LoVo (cell line): ENCODE measurements around the gene FBRSL1.
A peak's percentile ranks its signal among the peaks of the same experiment; 100 is the strongest.

Experiments
- DNase-seq: peaks from one replicate; pipeline ENCODE4 v3.0.0-alpha.2; 2016; ENCODE audit warnings: low spot score

FBRSL1 gene

DNA sequence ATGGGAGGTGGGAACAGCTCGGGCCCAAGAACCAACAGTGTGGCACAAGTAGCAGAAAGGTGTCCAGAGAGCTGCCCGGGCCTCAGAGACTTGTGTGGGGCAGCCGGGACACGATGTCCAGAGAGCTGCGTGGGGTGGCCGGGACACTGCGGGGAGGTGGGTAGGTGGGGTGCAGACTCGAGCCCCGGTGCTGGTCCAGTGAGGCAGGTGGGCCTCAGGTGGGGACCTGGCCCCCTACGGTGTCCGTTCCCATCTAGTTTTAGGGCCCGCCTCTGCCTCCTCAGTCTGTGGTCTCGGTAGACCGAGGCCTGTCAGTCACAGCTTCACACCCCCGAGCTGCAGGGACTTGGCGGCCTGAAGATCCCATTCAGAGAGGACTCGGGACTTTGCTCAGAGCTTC lies 6.3 kb upstream of the FBRSL1 start:
- no peak for DNase-seq

DNA sequence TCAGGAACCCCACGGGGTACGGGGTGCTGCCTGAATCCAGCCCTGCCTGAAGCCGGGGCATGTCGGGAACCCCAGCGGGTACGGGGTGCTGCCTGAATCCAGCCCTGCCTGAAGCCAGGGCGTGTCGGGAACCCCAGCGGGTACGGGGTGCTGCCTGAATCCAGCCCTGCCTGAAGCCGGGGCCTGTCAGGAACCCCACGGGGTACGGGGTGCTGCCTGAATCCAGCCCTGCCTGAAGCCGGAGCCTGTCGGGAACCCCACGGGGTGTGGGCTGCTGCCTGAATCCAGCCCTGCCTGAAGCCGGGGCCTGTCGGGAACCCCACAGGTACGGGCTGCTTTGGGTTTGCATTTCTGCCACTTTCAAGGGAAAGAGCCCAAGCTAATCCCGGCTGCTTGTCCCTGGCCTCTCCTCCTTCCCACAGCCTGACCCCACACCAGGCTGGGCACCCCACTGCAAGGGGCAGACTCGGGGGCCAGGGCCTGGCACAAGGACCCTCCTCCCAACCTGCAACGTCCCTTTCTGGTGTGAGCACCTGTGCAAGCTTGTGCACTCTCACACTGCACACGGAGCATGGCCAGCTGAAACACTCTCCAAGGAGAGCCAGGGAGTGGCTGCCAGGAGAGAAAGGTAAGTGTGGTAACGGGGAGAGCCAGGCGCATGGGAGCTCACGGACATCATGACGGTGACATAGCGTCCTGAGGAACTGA lies 5.6 kb upstream of the FBRSL1 start:
- DNase-seq: no peak

DNA sequence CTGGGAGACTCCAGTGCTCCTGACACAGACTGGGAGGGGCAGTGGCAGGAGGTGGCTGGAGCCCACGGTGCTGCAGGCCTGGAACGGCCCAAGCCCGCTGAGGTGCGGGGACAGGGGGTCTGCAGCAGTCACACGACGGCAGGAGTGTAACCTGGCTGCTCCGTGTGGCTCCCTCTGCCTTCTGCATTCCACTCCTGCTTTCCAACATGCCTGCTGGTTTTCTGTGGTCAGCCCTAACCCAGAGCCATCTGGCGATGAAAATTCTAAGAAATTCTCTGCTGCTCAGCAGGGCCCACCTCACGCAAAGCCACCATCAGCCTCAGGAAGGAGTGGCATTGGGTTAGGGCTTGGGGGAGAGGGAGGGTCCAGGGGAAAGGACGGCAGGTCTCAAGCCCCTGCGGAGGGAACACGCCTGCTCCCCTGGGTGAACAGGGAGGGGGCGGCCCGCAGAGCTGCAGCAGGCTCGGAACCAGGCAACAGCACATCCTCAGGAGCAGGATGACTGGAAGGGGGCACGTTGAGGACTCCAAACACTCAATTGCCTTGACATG lies 5.0 kb upstream of the FBRSL1 start:
- DNase-seq: no peak

GRCh38 chr12:132485619-132486018 lies 4.3 kb upstream of the FBRSL1 start:
- no peak for DNase-seq

DNA sequence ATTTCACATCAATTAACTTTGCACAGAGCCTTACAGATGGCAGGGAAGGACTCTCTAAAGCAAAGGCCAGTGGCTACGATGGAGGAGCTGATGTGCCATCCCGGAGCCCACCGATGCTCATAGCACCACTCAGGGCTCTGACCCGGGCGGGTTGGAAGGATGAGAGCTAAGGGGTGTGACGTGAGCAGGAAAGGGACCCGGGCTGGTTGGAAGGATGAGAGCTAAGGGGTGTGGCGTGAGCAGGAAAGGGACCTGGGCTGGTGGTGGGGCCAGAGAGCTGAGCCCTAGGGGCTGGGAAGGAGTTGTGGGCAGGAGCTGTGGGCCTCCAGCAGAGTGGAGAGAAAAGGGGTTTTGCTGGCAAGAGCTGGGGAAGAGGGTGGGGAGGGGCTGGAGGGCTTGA lies 3.8 kb upstream of the FBRSL1 start:
- no peak for DNase-seq

- DNase-seq: no peak
Measured at GRCh38 chr12:132486576-132486975, 3.4 kb upstream of the FBRSL1 start.

- DNase-seq: no peak
Measured at GRCh38 chr12:132487311-132487741, 2.6 kb upstream of the FBRSL1 start.

DNA sequence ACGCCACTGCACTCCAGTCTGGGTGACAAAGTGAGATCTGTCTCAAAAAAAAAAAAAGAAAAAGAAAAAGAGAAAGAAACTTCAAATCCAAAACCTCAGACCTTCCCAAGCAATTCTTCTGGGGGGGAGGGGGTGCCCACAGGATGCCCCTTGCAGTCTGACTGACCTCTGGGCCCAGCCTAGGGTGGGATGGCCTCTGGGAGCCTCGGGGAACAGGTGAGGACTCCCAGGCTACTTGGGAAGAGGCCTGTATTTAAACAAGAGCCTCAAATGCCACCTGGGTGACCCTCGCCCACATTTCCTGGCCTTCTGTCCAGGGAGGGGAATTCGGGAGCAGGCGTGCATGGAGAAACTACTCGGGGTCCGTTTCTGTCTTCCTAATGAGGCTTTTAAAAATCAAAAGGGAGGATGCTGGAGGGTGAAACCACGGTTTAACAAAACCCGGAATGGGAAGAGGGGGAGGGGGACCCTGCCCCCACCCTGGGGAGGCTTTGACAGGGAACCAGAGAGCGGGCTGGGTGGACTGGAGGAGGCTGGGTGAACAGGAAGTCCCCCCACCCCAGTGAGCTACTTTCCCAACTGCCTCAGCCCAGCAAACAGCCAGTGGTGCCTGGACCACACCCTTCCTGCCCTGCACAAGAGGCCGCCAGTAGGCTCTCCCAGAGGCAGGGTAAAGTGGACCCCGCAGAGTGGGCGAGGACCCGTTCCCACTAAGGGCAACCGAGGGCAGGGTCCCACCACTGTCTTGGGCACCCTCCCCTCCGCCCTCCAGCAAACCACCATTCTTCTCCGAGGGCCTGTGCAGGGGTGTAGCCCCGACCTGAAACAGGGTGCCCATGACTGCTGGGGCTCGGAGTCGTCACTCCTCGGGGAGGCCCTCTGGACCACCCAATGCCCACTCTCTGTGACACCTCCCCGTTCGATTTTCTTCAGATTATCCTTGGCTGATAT lies 1.5 kb upstream of the FBRSL1 start:
- no peak for DNase-seq

GRCh38 chr12:132489078-132489601 lies 811 bp upstream of the FBRSL1 start:
- DNase-seq: no peak

DNA sequence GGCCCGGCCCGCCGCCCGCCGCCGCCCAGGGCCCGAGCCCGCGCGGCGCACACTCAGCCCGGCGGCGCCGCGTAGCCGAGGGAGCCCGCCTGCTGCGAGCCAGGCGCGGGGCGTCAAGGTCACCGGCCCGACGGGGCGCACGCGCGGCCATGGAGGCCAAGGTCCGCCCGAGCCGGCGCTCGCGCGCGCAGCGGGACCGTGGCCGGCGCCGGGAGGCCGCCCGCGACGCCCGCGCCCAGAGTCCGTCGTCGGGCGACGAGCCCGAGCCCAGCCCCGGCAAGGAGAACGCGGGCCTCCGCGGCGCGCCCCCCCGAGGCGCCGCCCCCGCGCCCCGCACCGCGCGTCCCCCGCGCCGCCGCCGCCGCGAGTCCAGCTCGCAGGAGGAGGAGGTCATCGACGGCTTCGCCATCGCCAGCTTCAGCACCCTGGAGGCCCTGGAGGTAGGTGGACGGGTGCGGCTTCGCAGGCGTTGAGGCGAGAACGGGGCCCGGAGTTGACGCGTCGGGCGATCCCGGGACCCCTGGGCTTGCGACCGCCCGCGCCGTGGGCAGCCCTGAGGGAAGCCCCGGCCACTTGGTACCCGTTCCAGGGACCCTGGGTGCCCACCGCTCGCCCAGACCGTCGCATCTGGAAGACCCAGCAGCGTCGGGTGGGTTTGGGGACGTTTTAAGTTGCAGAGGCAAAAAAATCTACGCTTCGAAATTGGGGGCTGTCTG lies 629 bp downstream of the FBRSL1 start:
- peak; percentile 18 for DNase-seq

DNA sequence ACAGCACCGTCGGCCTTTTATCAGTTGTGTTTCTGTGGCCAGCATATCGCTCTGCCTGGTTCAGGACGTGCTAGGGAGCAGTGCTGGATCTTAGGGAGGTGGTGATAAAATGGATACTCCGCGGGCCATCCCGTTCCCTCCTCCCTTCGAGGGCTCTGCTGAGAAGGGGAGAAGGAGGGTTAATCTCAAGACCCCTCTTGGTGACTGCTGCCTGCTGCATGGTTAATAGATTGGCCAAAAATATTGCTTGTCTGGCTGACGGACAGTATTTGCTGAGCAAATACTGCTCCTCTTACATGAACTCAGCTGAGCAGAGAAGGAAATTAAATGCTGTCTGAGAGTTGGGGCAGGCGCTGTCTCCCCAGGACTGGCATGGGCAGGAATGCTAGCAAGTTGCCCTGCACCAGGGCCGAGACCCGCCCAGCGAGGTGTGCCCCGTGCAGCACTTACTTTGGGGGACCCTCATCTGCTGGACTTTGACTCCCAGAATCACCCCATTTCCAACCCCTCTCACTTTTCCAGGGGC lies 1.2 kb downstream of the FBRSL1 start:
- no peak for DNase-seq

- no peak for DNase-seq
Measured at GRCh38 chr12:132491761-132492378, 1.9 kb downstream of the FBRSL1 start.

DNA sequence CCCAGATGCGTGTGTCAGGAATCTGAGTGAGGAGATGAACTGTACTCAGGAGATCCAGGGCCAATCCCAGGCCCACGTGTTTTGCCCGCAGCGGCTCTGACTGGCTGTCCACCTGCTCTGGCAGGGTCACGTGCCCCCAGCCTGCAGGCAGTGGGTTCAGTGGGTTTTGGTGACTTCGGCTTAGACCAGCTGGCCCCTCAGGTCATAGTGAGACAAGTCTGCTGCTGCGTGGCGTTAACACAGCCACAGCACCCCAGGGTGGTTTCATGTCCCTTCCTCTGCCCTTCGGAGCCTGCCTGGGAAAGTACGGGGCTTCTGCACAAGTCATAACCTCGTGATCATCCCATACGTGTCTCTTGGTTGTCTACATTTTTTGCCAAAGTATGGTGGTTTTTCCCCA lies 2.6 kb downstream of the FBRSL1 start:
- DNase-seq: no peak

DNA sequence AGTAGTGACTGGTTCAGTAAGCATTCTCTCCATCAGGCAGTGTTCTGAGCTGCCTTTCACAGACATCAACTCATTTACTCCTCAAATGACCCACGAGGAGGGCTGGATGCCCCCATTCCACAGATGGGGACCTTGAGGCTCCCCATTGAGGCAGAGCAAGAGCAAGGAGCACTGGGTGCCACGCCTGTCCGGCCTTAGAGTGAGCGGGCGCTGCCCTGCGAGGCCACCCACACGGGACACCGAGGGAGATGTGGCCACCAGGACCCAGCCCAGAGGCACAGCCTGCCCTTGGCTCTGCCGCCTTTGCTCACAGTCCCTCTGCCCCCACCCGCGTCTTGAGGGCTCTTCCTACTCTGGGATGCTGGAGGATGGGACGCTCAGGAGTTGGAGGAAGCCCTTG lies 3.0 kb downstream of the FBRSL1 start:
- DNase-seq: no peak

GRCh38 chr12:132493482-132494178 lies 3.7 kb downstream of the FBRSL1 start:
- DNase-seq: no peak

- no peak for DNase-seq
Measured at GRCh38 chr12:132494294-132495164, 4.6 kb downstream of the FBRSL1 start.

DNA sequence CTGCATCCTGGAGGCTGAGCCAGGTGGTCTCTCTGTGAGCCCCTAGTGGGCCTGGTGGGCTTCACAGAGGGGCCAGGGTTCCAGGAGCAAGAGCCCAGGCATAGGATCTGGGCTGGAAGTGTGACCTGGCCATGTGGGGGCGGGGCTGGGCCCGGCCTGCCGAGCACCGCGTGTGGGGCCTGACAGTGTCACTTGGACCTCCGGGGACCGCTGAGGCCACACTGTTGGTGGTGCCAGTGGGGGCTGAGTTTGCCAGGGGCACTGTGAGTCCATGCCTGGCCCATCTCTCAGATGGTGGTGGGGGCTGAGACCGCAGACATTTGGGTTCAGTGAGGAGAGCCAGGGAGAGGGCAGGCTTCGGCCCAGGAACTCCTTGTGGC lies 5.2 kb downstream of the FBRSL1 start:
- DNase-seq: no peak

GRCh38 chr12:132495629-132496357 lies 5.8 kb downstream of the FBRSL1 start:
- DNase-seq: no peak

- no peak for DNase-seq
Measured at GRCh38 chr12:132496358-132496669, 6.4 kb downstream of the FBRSL1 start.
